Endothelial cell (in vitro differentiated cells): ENCODE data around the gene PTCD1. TPM values are rescaled to one million over a fixed set of nuclear protein-coding genes. Genes with fewer than 3 reads are reported as not detected.
A peak's percentile ranks its signal among the peaks of the same experiment; 100 is the strongest.

ENCODE experiments used
- DNase-seq: peaks from one replicate; pipeline ENCODE4 v3.0.0; 2021; ENCODE audit warnings: low spot score
- H3K27ac Mint-ChIP-seq: one replicate; pipeline ENCODE4 v1.8.0; 2021; ENCODE audit warnings: mixed read lengths, inconsistent platforms; ENCODE audit not compliant: unreplicated experiment
- H3K27me3 Mint-ChIP-seq: one replicate; pipeline ENCODE4 v1.8.0; 2021; ENCODE audit warnings: mild to moderate bottlenecking, moderate library complexity, mixed read lengths, inconsistent platforms; ENCODE audit not compliant: unreplicated experiment
- H3K36me3 Mint-ChIP-seq: one replicate; pipeline ENCODE4 v1.8.0; 2021; ENCODE audit warnings: mild to moderate bottlenecking, low read depth, mixed read lengths, inconsistent platforms; ENCODE audit not compliant: unreplicated experiment
- H3K4me1 Mint-ChIP-seq: one replicate; pipeline ENCODE4 v1.8.0; 2021; ENCODE audit warnings: mild to moderate bottlenecking, mixed read lengths, inconsistent platforms; ENCODE audit not compliant: unreplicated experiment
- H3K4me3 Mint-ChIP-seq: one replicate; pipeline ENCODE4 v1.8.0; 2021; ENCODE audit warnings: mild to moderate bottlenecking, mixed read lengths, inconsistent platforms; ENCODE audit not compliant: unreplicated experiment
- H3K9me3 Mint-ChIP-seq: one replicate; pipeline ENCODE4 v1.8.0; 2021; ENCODE audit warnings: mixed read lengths, inconsistent platforms; ENCODE audit not compliant: unreplicated experiment
- total RNA-seq: library from RNA; stranded (reverse); fragmentation: NEBNext Ultra II Directional; extraction: Animal tissue kit (Norgen Biotek cat#: 25700); gene quantifications from one replicate; pipeline ENCODE4 v1.2.1, GENCODE V29; 2021; ENCODE audit not compliant: unreplicated experiment
- TF ChIP-seq, protein P1 (sequence below): fragments of 200-600 bp; sonication (generic); IDR thresholded peaks from one replicate; pipeline ENCODE4 v1.5.0; 2021; ENCODE audit warnings: antibody characterized with exemption; ENCODE audit not compliant: unreplicated experiment

Gene PTCD1
- total RNA-seq, 1 donor from 2014 or later, result 7.1 TPM

DNA sequence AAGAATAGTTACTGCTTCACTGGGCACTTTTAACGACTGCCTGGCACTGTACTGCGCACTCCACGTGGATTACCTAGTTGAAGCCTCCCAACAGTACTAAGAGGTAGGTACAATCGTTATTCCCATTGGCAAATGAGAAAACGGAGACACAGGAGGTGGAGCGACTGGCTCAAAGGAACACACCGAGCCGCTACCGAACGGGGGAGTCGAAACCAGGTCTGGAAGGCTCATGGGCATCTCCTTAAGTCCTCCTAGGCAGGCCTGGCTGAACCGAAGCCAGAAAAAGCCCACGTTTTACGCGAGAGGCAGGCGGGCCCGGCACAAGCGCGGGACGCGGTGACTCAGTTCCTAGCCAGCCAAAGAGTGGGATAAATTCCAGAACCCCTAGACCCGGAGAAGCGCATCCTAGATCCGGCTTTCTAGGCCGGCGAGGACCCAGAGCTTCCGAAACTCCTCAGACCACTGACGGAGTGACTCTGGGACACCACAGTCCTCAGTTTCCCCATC is 30.7 kb downstream of the PTCD1 start:
- Mint-ChIP-seq H3K4me1 (peaks cover 35% of the 10 kb centered on the region), H3K4me3 (peak overlapping the region; percentile 99), H3K9me3 (no peaks in the 10 kb centered on the region), H3K27me3 (peaks cover 37% of the 10 kb centered on the region), H3K36me3 (peaks cover 48% of the 10 kb centered on the region), H3K27ac (peak overlapping the region; percentile 100)
- DNase-seq, result peak; percentile 24
- TF ChIP-seq, protein P1, sequence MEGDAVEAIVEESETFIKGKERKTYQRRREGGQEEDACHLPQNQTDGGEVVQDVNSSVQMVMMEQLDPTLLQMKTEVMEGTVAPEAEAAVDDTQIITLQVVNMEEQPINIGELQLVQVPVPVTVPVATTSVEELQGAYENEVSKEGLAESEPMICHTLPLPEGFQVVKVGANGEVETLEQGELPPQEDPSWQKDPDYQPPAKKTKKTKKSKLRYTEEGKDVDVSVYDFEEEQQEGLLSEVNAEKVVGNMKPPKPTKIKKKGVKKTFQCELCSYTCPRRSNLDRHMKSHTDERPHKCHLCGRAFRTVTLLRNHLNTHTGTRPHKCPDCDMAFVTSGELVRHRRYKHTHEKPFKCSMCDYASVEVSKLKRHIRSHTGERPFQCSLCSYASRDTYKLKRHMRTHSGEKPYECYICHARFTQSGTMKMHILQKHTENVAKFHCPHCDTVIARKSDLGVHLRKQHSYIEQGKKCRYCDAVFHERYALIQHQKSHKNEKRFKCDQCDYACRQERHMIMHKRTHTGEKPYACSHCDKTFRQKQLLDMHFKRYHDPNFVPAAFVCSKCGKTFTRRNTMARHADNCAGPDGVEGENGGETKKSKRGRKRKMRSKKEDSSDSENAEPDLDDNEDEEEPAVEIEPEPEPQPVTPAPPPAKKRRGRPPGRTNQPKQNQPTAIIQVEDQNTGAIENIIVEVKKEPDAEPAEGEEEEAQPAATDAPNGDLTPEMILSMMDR, result no peak

DNA sequence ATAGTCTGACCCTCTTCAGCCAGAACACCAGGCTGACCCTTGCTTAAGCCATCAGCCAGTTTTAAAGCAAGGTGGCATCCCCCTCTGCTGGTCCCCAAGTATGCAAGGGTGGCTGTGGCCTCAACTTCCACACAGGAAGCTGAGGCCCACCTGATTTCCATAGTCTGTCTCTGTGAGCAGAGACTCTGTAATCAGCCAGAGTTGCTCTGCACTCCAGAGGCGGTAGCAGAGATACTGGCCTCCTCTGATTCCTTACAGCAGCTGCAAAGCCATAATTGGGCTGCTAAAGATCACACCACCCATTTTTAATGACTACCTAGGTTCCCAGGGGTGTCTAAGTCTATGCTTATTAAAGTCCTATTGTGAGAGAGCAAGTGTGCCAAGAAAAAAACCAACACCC is 32.0 kb downstream of the PTCD1 start:
- peaks cover 37% of the 10 kb centered on the region for H3K27me3 Mint-ChIP-seq
- H3K27ac Mint-ChIP-seq, result peak overlapping the region; percentile 100
- H3K36me3 Mint-ChIP-seq, result peaks cover 42% of the 10 kb centered on the region
- DNase-seq, result no peak
- H3K4me1 Mint-ChIP-seq, result peaks cover 35% of the 10 kb centered on the region
- peak overlapping the region; percentile 15 for H3K4me3 Mint-ChIP-seq
- TF ChIP-seq, protein P1, result no peak
- no peaks in the 10 kb centered on the region for H3K9me3 Mint-ChIP-seq

DNA sequence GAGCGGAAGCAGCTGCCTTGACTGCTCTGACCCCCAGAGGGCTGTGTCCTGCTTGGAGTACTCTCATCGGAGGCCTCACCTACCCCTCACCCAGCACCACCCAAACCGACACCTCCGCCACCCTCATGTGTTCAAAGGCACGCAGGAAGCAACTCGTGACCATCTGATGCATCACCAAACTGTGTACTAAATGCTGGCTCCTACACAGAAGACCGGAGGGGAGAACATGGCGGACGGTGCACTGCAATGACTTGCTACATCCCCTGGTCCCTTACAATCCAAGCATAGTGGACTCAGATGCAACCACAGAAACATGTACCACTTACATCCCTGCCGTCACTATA is 33.6 kb downstream of the PTCD1 start:
- H3K27me3 Mint-ChIP-seq, result peaks cover 36% of the 10 kb centered on the region
- TF ChIP-seq, protein P1, result no peak
- peaks cover 29% of the 10 kb centered on the region for H3K4me1 Mint-ChIP-seq
- no peaks in the 10 kb centered on the region for H3K9me3 Mint-ChIP-seq
- H3K4me3 Mint-ChIP-seq, result no peak overlapping the region
- peaks cover 46% of the 10 kb centered on the region for H3K36me3 Mint-ChIP-seq
- no peak overlapping the region for H3K27ac Mint-ChIP-seq
- no peak for DNase-seq

DNA sequence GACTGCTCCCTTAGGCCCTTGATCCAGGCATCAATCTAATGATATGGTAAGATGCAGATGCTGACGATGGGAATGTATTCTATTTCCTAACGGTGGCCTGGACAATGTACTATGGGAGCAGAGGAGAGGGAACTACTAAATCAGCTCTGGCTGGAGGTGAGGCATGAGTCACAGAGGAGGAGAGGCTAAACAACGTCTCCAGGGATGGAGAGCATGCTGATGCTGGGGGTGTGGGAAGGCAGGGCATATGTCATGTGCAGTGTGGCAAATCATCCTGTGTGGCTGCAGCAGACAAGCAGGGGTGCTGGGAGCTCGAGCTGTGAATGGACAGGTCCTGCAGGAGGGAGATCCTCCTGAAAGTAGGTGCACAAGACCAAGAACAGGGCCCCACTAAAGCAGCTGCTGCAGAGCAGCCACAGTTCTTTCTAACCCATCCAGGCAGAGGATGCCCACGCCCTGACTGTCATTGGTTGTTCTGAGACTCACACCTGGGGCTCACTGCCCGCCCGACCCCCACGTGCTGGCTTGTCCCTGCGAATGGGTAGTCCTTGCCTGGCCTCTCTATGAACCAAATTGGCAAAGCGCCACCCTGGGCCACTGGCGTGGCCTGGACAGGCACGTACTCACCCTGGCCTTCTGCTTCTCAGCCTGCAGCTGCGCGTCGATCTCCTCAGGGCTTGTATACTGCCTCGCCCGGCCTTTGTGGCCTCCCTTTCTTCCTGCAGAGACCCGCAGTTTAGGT is 34.2 kb downstream of the PTCD1 start:
- no peak for DNase-seq
- TF ChIP-seq, protein P1, result no peak
- Mint-ChIP-seq H3K4me1 (peaks cover 25% of the 10 kb centered on the region), H3K36me3 (peaks cover 45% of the 10 kb centered on the region), H3K9me3 (no peaks in the 10 kb centered on the region), H3K27ac (peak overlapping the region; percentile 64), H3K4me3 (peak overlapping the region; percentile 60), H3K27me3 (peaks cover 39% of the 10 kb centered on the region)

DNA sequence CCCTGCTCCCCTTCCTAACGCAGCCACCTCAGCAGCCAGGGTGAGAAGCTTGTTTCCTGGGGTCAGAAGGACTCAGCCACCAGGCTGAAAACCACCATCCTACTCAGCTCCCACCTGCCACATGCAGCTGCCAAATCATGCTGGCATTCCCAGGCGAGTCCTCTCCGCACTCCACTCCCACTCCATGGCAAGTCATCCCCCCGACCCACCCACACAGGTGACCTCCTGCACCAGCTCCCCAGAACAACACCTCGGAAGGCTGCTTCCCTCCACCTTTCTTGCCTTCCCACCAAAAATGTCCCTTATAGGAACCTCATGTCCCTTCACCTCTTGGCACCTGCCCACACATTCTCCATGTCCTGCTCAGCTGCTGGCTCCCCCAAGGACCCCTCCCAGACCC is 34.8 kb downstream of the PTCD1 start:
- Mint-ChIP-seq H3K4me3 (peak overlapping the region; percentile 60), H3K27me3 (peaks cover 34% of the 10 kb centered on the region), H3K27ac (peak overlapping the region; percentile 64), H3K36me3 (peaks cover 40% of the 10 kb centered on the region), H3K4me1 (peaks cover 18% of the 10 kb centered on the region), H3K9me3 (no peaks in the 10 kb centered on the region)
- DNase-seq, result no peak
- TF ChIP-seq, protein P1, result no peak
